ENCODE measurements around the gene EIF4G2. TPM values are rescaled to one million over a fixed set of nuclear protein-coding genes. Genes with fewer than 3 reads are reported as not detected.
A peak's percentile ranks its signal among the peaks of the same experiment; 100 is the strongest.
"Not testable (repeated sequence)": the region's sequence is repeated elsewhere in the genome, so short reads cannot be mapped to it uniquely, and the experiment has no call there.

The EIF4G2 gene
- total RNA-seq, 4 donors from 2014 or later: 587 to 866 (median 665) TPM

DNA sequence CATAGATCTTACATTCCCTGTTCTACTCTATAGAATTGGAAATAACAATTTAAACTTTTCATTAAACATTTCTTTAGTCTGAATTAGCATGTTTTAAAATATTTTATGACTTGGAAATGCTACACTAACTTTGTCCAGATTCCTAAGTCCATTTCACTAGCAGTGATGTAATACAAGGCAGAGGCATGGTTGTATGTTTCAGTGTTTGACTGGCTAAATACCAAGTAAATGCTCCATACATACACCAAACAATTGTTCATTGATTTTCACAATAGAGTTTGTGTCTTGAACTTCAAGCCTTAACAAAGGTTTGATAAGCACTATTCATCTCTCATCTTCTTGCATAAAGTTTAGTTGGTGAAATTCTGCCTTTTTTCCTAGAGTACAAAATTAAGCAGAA, 35.6 kb upstream of the EIF4G2 start:
- no peak for ATAC-seq
- Histone ChIP-seq H3K9me3 (no peaks in the 10 kb centered on the region), H3K4me3 (no peak overlapping the region), H3K27me3 (no peaks in the 10 kb centered on the region), H3K27ac (peak overlapping the region in 3 of 4 donors; percentile 21 to 38 (median 30)), H3K36me3 (no peaks in the 10 kb centered on the region), H3K4me1 (peaks cover 0 to 27% (median 3%) of the 10 kb centered on the region in 3 donors)
- TF ChIP-seq POLR2A (IDR thresholded peaks at IDR 0.05) (no peak), POLR2AphosphoS5 (IDR thresholded peaks at IDR 0.05) (no peak), EP300 (IDR thresholded peaks at IDR 0.05) (no peak)
- TF ChIP-seq, protein P1, sequence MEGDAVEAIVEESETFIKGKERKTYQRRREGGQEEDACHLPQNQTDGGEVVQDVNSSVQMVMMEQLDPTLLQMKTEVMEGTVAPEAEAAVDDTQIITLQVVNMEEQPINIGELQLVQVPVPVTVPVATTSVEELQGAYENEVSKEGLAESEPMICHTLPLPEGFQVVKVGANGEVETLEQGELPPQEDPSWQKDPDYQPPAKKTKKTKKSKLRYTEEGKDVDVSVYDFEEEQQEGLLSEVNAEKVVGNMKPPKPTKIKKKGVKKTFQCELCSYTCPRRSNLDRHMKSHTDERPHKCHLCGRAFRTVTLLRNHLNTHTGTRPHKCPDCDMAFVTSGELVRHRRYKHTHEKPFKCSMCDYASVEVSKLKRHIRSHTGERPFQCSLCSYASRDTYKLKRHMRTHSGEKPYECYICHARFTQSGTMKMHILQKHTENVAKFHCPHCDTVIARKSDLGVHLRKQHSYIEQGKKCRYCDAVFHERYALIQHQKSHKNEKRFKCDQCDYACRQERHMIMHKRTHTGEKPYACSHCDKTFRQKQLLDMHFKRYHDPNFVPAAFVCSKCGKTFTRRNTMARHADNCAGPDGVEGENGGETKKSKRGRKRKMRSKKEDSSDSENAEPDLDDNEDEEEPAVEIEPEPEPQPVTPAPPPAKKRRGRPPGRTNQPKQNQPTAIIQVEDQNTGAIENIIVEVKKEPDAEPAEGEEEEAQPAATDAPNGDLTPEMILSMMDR (IDR thresholded peaks at IDR 0.05): no peak

DNA sequence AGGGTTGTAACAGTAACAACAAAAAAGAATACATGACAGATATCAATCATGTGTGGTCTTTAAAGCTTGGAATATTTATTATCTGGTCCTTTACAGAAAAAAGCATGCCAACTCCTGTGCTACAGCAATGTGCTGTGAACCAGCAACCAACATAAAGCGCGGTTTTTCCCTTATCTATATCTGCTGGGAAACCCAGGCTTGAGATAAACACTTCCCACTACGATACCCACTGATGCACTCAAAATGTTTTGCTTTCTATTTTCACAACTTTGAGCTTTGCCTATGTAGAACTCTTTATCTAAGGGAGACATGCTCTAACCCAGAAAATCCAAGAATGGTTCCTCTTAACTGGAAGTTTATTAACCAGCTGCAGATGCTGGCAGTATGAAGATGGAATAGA, 30.2 kb upstream of the EIF4G2 start:
- ATAC-seq: no peak
- TF ChIP-seq EP300 (IDR thresholded peaks at IDR 0.05) (no peak), POLR2A (IDR thresholded peaks at IDR 0.05) (no peak), POLR2AphosphoS5 (IDR thresholded peaks at IDR 0.05) (no peak)
- TF ChIP-seq, protein P1 (IDR thresholded peaks at IDR 0.05): no peak
- no peaks in the 10 kb centered on the region for H3K9me3 ChIP-seq
- H3K4me3 ChIP-seq: no peak overlapping the region
- no peaks in the 10 kb centered on the region for H3K27me3 ChIP-seq
- H3K4me1 ChIP-seq: no peaks in the 10 kb centered on the region
- 38 to 71% methylated on average over 3 of the region's 3 CpGs for WGBS, 2 donors (ENCODE audit: low coverage in 1 of 2)
- no peaks in the 10 kb centered on the region for H3K36me3 ChIP-seq
- H3K27ac ChIP-seq: no peak overlapping the region

DNA sequence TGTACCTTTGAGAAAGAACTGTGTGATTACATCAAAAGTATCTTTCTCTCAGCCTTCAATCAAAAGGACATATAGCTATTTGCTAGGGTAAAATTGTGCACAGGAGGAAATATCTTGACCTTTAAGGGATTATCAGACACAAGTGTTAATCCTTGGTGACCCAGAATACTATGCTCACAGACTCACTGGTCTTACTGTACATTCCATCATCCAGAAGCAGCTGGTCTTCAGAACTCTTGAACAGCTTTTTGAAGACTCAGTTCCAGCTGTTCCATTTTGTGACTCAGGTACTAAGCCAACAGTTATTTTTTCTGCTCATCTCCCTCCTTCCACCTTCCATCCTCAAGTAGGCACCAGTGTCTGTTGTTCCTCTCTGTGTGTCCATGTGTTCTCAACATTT, 29.4 kb upstream of the EIF4G2 start:
- TF ChIP-seq, protein P1 (IDR thresholded peaks at IDR 0.05): no peak
- TF ChIP-seq POLR2AphosphoS5 (IDR thresholded peaks at IDR 0.05) (no peak), POLR2A (IDR thresholded peaks at IDR 0.05) (no peak)
- no peaks in the 10 kb centered on the region for H3K36me3 ChIP-seq
- no peak overlapping the region for H3K27ac ChIP-seq
- H3K27me3 ChIP-seq: no peaks in the 10 kb centered on the region
- ATAC-seq: no peak
- no peak overlapping the region for H3K4me3 ChIP-seq
- H3K4me1 ChIP-seq: no peaks in the 10 kb centered on the region
- no peaks in the 10 kb centered on the region for H3K9me3 ChIP-seq

DNA sequence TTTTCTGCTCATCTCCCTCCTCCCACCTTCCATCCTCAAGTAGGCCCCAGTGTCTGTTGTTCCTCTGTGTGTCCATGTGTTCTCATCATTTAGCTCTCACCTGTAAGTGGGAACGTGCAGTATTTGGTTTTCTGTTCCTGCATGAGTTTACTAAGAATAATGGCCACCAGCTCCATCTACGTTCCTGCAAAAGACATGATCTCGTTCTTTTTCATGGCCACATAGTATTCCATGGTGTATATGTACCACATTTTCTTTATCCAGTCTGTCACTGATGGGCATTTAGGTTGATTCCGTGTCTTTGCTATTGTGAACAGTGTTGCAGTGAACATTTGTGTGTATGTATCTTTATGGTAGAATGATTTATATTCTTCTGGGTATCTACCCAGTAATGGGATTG, 28.2 kb upstream of the EIF4G2 start:
- not testable (repeated sequence) for H3K4me3 ChIP-seq, H3K27me3 ChIP-seq, ATAC-seq, H3K4me1 ChIP-seq, H3K36me3 ChIP-seq, H3K9me3 ChIP-seq, H3K27ac ChIP-seq
- WGBS, 2 donors (ENCODE audit: low coverage in 1 of 2): 84 to 89% methylated on average over 3 to 4 of the region's 4 CpGs

DNA sequence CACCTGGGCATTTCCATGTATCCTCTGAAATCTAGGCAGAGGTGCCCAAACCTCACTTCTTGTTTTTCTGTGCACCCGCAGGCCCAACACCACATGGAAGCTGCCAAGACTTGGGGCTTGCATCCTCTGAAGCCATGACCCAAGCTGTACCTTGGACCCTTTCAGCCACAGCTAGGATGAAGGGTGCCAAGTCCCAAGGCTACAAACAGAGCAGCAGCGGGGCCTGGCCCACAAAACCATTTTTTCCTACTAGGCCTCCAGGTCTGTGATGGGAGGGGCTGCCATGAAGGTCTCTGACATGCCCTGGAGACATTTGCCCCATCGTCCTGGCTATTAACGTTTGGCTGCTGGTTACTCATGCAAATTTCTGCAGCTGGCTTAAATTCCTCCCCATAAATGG, 20.4 kb upstream of the EIF4G2 start:
- WGBS, 2 donors (ENCODE audit: low coverage in 1 of 2): 90 to 95% methylated on average over 2 to 3 of the region's 4 CpGs
- no peaks in the 10 kb centered on the region for H3K9me3 ChIP-seq
- no peak for ATAC-seq
- no peak overlapping the region for H3K4me3 ChIP-seq
- H3K27me3 ChIP-seq: no peaks in the 10 kb centered on the region
- H3K36me3 ChIP-seq: no peaks in the 10 kb centered on the region
- TF ChIP-seq, protein P1 (IDR thresholded peaks at IDR 0.05): no peak
- TF ChIP-seq POLR2A (IDR thresholded peaks at IDR 0.05) (no peak), POLR2AphosphoS5 (IDR thresholded peaks at IDR 0.05) (no peak), EP300 (IDR thresholded peaks at IDR 0.05) (no peak)
- H3K4me1 ChIP-seq: no peaks in the 10 kb centered on the region
- no peak overlapping the region for H3K27ac ChIP-seq

DNA sequence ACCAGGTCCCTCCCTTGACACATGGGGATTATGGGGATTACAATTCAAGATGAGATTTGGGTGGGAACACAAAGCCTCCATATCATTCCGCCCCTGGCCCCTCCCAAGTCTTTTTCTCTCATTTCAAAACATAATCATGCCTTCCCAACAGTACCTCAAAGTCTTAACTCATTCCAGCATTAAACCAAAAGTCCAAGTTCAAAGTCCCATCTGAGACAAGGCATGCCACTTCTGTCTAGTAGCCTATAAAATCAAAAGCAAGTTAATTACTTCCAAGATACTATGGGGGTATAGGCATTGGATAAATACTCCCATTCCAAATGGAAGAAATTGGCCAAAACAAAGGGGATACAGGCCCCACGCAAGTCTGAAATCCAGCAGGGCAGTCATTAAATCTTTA, 19.7 kb upstream of the EIF4G2 start:
- no peak for ATAC-seq
- WGBS, 2 donors (ENCODE audit: low coverage in 1 of 2): 90 to 100% methylated on average over 2 of the region's 2 CpGs
- TF ChIP-seq POLR2AphosphoS5 (IDR thresholded peaks at IDR 0.05) (no peak), EP300 (IDR thresholded peaks at IDR 0.05) (no peak), POLR2A (IDR thresholded peaks at IDR 0.05) (no peak)
- TF ChIP-seq, protein P1 (IDR thresholded peaks at IDR 0.05): no peak

More for the DNA sequence above, 19.7 kb upstream of the EIF4G2 start:
- H3K9me3 ChIP-seq: no peaks in the 10 kb centered on the region
- no peaks in the 10 kb centered on the region for H3K27me3 ChIP-seq
- H3K4me3 ChIP-seq: no peak overlapping the region
- H3K36me3 ChIP-seq: no peaks in the 10 kb centered on the region
- H3K27ac ChIP-seq: no peak overlapping the region
- peaks cover 0 to under 1% (median 0%) of the 10 kb centered on the region in 3 donors for H3K4me1 ChIP-seq
